ENCODE data around the gene SIM2.

SIM2 gene

GRCh38 chr21:36672737-36673136 lies 26.2 kb upstream of the SIM2 start:
- no peak for TF ChIP-seq ZFX (IDR thresholded peaks at IDR 0.05; ENCODE audit: borderline replicate concordance)
- TF ChIP-seq CTCF (IDR thresholded peaks at IDR 0.05), result no peak
- no peak overlapping the region for H3K27ac ChIP-seq

GRCh38 chr21:36676039-36676950 lies 22.6 kb upstream of the SIM2 start:
- TF ChIP-seq ZFX (IDR thresholded peaks at IDR 0.05; ENCODE audit: borderline replicate concordance) (no peak), CTCF (IDR thresholded peaks at IDR 0.05) (no peak)
- H3K27ac ChIP-seq, result no peak overlapping the region

GRCh38 chr21:36677443-36677842 lies 21.5 kb upstream of the SIM2 start:
- no peak overlapping the region for H3K27ac ChIP-seq
- TF ChIP-seq CTCF (IDR thresholded peaks at IDR 0.05) (no peak), ZFX (IDR thresholded peaks at IDR 0.05; ENCODE audit: borderline replicate concordance) (no peak)

- no peak overlapping the region for H3K27ac ChIP-seq
- TF ChIP-seq CTCF (IDR thresholded peaks at IDR 0.05) (no peak), ZFX (IDR thresholded peaks at IDR 0.05; ENCODE audit: borderline replicate concordance) (no peak)
Measured at GRCh38 chr21:36678538-36678937, 20.4 kb upstream of the SIM2 start.

GRCh38 chr21:36681117-36681631 lies 17.7 kb upstream of the SIM2 start:
- TF ChIP-seq CTCF (IDR thresholded peaks at IDR 0.05) (no peak), ZFX (IDR thresholded peaks at IDR 0.05; ENCODE audit: borderline replicate concordance) (no peak)
- H3K27ac ChIP-seq, result no peak overlapping the region

GRCh38 chr21:36684957-36685714 lies 13.8 kb upstream of the SIM2 start:
- no peak for TF ChIP-seq ZFX (IDR thresholded peaks at IDR 0.05; ENCODE audit: borderline replicate concordance)
- TF ChIP-seq CTCF (IDR thresholded peaks at IDR 0.05), result no peak
- H3K27ac ChIP-seq, result no peak overlapping the region
